HL-60 (cell line): ENCODE measurements around the gene PRR5.
"Not testable (repeated sequence)": the region's sequence is repeated elsewhere in the genome, so short reads cannot be mapped to it uniquely, and the experiment has no call there.

ENCODE experiments used
- DNase-seq, 2 experiments: peaks; one replicate each; pipeline ENCODE4 v3.0.0-alpha.2; 2010 to 2020; ENCODE audit warnings: low read depth in 1 of 2, low spot score in 1 of 2
- H3K27ac ChIP-seq: fragments of 250-450 bp; sonication (Bioruptor Pico); replicated peaks from 2 replicates; pipeline ENCODE4 v1.5.1; 2020; ENCODE audit warnings: mild to moderate bottlenecking, moderate library complexity
- H3K27me3 ChIP-seq: fragments of 250-450 bp; sonication (Bioruptor Pico); 2 replicates; pipeline ENCODE4 v1.5.1; 2021; ENCODE audit warnings: mild to moderate bottlenecking, moderate library complexity; ENCODE audit not compliant: insufficient read depth, poor library complexity, severe bottlenecking
- H3K4me3 ChIP-seq: replicated peaks from 2 replicates; pipeline ENCODE4 v1.5.1; 2011; ENCODE audit warnings: mild to moderate bottlenecking, control low read depth, low read length; ENCODE audit not compliant: insufficient read depth
- CTCF ChIP-seq: IDR thresholded peaks from one replicate; pipeline ENCODE4 v1.5.1; 2011; ENCODE audit warnings: low read length, control low read depth, inconsistent platforms; ENCODE audit not compliant: insufficient read depth
- GABPA ChIP-seq: IDR thresholded peaks from 2 replicates; pipeline ENCODE4 v1.6.1; 2012; ENCODE audit warnings: low read depth
- POLR2AphosphoS5 ChIP-seq: IDR thresholded peaks from 2 replicates; pipeline ENCODE4 v1.6.1; 2012; ENCODE audit warnings: low read depth
- SPI1 ChIP-seq: IDR thresholded peaks from 2 replicates; pipeline ENCODE4 v1.6.1; 2012; ENCODE audit warnings: low read depth, mild to moderate bottlenecking, borderline replicate concordance
- TF ChIP-seq, protein P1 (sequence below): IDR thresholded peaks from 2 replicates; pipeline ENCODE4 v1.6.1; 2012; ENCODE audit warnings: low read depth; ENCODE audit not compliant: insufficient replicate concordance

Gene PRR5

GRCh38 chr22:44738347-44738715 is 36.3 kb downstream of the PRR5 start:
- DNase-seq: no peak

GRCh38 chr22:44739024-44739423 is 37.0 kb downstream of the PRR5 start:
- no peak for TF ChIP-seq CTCF
- TF ChIP-seq, protein P1, sequence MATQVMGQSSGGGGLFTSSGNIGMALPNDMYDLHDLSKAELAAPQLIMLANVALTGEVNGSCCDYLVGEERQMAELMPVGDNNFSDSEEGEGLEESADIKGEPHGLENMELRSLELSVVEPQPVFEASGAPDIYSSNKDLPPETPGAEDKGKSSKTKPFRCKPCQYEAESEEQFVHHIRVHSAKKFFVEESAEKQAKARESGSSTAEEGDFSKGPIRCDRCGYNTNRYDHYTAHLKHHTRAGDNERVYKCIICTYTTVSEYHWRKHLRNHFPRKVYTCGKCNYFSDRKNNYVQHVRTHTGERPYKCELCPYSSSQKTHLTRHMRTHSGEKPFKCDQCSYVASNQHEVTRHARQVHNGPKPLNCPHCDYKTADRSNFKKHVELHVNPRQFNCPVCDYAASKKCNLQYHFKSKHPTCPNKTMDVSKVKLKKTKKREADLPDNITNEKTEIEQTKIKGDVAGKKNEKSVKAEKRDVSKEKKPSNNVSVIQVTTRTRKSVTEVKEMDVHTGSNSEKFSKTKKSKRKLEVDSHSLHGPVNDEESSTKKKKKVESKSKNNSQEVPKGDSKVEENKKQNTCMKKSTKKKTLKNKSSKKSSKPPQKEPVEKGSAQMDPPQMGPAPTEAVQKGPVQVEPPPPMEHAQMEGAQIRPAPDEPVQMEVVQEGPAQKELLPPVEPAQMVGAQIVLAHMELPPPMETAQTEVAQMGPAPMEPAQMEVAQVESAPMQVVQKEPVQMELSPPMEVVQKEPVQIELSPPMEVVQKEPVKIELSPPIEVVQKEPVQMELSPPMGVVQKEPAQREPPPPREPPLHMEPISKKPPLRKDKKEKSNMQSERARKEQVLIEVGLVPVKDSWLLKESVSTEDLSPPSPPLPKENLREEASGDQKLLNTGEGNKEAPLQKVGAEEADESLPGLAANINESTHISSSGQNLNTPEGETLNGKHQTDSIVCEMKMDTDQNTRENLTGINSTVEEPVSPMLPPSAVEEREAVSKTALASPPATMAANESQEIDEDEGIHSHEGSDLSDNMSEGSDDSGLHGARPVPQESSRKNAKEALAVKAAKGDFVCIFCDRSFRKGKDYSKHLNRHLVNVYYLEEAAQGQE: no peak
- TF ChIP-seq SPI1: no peak
- no peak for TF ChIP-seq GABPA
- no peak for TF ChIP-seq POLR2AphosphoS5
- Histone ChIP-seq H3K27ac (no peak overlapping the region), H3K4me3 (no peak overlapping the region), H3K27me3 (no peaks in the 10 kb centered on the region)
- DNase-seq: no peak

More at GRCh38 chr22:44738347-44738715, 36.3 kb downstream of the PRR5 start:
- no peak overlapping the region for H3K27ac ChIP-seq
- H3K4me3 ChIP-seq: no peak overlapping the region
- H3K27me3 ChIP-seq: no peaks in the 10 kb centered on the region
- TF ChIP-seq SPI1: no peak
- TF ChIP-seq POLR2AphosphoS5: no peak
- TF ChIP-seq, protein P1: no peak
- TF ChIP-seq GABPA: no peak
- TF ChIP-seq CTCF: no peak

GRCh38 chr22:44739666-44740065 is 37.7 kb downstream of the PRR5 start:
- not testable (repeated sequence) for DNase-seq, H3K27me3 ChIP-seq, H3K4me3 ChIP-seq, H3K27ac ChIP-seq

DNA sequence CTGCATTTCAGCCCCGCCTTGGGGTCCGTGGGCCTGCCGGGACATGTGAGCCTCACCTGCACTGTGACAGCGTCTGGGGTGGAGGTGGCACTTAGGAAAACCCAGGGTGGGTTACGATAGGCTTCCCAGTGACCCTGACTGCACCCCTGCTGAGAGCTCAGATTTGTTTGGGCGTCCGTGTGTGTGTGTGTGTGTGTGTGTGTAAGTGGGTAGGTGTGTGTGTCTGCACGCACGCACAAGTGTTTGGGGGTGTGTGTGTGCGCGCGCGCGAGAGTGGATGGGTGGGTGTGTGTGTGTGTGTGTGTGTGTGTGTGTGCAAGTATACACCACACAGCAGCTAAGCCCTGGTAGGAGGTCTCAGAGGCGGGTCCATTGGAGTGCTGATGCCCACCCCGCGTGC is 38.3 kb downstream of the PRR5 start:
- H3K4me3 ChIP-seq: no peak overlapping the region
- H3K27me3 ChIP-seq: no peaks in the 10 kb centered on the region
- no peak overlapping the region for H3K27ac ChIP-seq
- no peak for DNase-seq
- TF ChIP-seq, protein P1: no peak
- no peak for TF ChIP-seq SPI1
- TF ChIP-seq CTCF: no peak
- TF ChIP-seq GABPA: no peak
- TF ChIP-seq POLR2AphosphoS5: no peak
